HG03039 (cell line): ENCODE measurements around the gene BCL2A1.
"Not testable (repeated sequence)": the region's sequence is repeated elsewhere in the genome, so short reads cannot be mapped to it uniquely, and the experiment has no call there.

Source experiments
- ATAC-seq: cut with Tn5 transposase; IDR thresholded peaks from one replicate; pipeline ENCODE4 v1.9.1; 2021; ENCODE audit warnings: mild to moderate bottlenecking, moderate library complexity; ENCODE audit not compliant: unreplicated experiment

BCL2A1 gene

GRCh38 chr15:79962178-79962577 is 8.8 kb downstream of the BCL2A1 start:
- ATAC-seq = no peak

GRCh38 chr15:79960502-79961212 is 10.3 kb downstream of the BCL2A1 start:
- no peak for ATAC-seq

GRCh38 chr15:79957741-79958140 is 13.3 kb downstream of the BCL2A1 start:
- ATAC-seq = no peak

- ATAC-seq = no peak
Measured at GRCh38 chr15:79956354-79956939, 14.5 kb downstream of the BCL2A1 start.

GRCh38 chr15:79954661-79955060 is 16.3 kb downstream of the BCL2A1 start:
- no peak for ATAC-seq

- no peak for ATAC-seq
Measured at GRCh38 chr15:79953951-79954444, 17.0 kb downstream of the BCL2A1 start.

- no peak for ATAC-seq
Measured at GRCh38 chr15:79952329-79952728, 18.7 kb downstream of the BCL2A1 start.

GRCh38 chr15:79950247-79950646 is 20.7 kb downstream of the BCL2A1 start:
- ATAC-seq = no peak

GRCh38 chr15:79948761-79949160 is 22.2 kb downstream of the BCL2A1 start:
- no peak for ATAC-seq

GRCh38 chr15:79948095-79948695 is 22.8 kb downstream of the BCL2A1 start:
- ATAC-seq = no peak

- ATAC-seq = no peak
Measured at GRCh38 chr15:79947009-79947408, 24.0 kb downstream of the BCL2A1 start.

GRCh38 chr15:79944622-79945021 is 26.4 kb downstream of the BCL2A1 start:
- no peak for ATAC-seq

- peak; percentile 70 for ATAC-seq
Measured at GRCh38 chr15:79943820-79944219, 27.2 kb downstream of the BCL2A1 start.

- no peak for ATAC-seq
Measured at GRCh38 chr15:79942741-79943481, 28.1 kb downstream of the BCL2A1 start.

GRCh38 chr15:79939399-79939798 is 31.6 kb downstream of the BCL2A1 start:
- ATAC-seq = no peak

GRCh38 chr15:79938143-79938542 is 32.9 kb downstream of the BCL2A1 start:
- ATAC-seq = no peak

- ATAC-seq = not testable (repeated sequence)
Measured at GRCh38 chr15:79935556-79936201, 35.3 kb downstream of the BCL2A1 start.

- no peak for ATAC-seq
Measured at GRCh38 chr15:79933231-79933630, 37.8 kb downstream of the BCL2A1 start.

GRCh38 chr15:79932447-79932846 is 38.5 kb downstream of the BCL2A1 start:
- no peak for ATAC-seq

- ATAC-seq = no peak
Measured at GRCh38 chr15:79930516-79930915, 40.5 kb downstream of the BCL2A1 start.

- ATAC-seq = no peak
Measured at GRCh38 chr15:79929412-79929811, 41.6 kb downstream of the BCL2A1 start.
